Central memory CD4-positive, alpha-beta T cell (primary cell): ENCODE measurements around the gene ARHGAP27.
"Not testable (repeated sequence)": the region's sequence is repeated elsewhere in the genome, so short reads cannot be mapped to it uniquely, and the experiment has no call there.

Source experiments
- DNase-seq: peaks from one replicate; pipeline ENCODE4 v3.0.0; 2022

Gene ARHGAP27

GRCh38 chr17:45446872-45447625 lies 14.4 kb upstream of the ARHGAP27 start:
- DNase-seq: not testable (repeated sequence)

- DNase-seq: not testable (repeated sequence)
These were observed 13.5 kb upstream of the ARHGAP27 start for GRCh38 chr17:45445901-45446743.

- DNase-seq: not testable (repeated sequence)
These were observed 12.5 kb upstream of the ARHGAP27 start for GRCh38 chr17:45444856-45445820.

GRCh38 chr17:45444301-45444700 lies 11.6 kb upstream of the ARHGAP27 start:
- DNase-seq: not testable (repeated sequence)

- DNase-seq: not testable (repeated sequence)
These were observed 10.9 kb upstream of the ARHGAP27 start for GRCh38 chr17:45443371-45444260.

GRCh38 chr17:45441526-45442310 lies 9.0 kb upstream of the ARHGAP27 start:
- no peak for DNase-seq

DNA sequence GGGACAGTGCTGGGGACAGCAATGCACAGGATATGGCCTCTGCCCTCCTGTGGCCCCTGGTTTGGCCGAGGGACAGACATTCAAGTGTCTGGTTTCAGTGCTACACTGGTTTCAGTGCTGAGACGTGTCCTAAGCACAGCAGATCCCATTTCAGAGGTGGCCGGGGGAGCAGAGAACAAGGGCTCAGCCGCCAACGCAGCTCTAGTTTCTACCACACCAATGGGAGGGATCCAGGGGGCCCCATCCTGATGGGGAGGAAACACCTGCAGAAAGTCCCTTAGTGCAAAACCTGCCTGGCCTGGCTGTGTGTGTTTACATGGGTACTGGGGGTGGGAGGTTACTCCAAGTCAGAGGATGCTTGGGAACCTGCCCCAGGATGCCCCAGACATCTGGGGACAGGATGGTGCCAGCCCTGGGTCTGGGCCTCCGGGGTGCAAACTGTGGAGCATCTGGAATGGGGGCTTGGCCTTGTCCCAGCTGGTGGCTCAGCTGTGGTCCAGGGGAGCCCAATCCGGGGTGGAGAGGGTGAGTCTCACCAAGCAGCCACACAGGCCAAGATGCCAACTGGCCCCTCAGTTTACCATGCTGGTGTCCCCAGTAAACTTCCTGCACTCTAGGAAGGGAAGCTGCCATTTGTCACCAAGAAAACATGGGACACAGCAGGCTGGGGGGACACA lies 8.3 kb upstream of the ARHGAP27 start:
- not testable (repeated sequence) for DNase-seq

GRCh38 chr17:45440161-45440778 lies 7.6 kb upstream of the ARHGAP27 start:
- DNase-seq: no peak

GRCh38 chr17:45438931-45439610 lies 6.4 kb upstream of the ARHGAP27 start:
- no peak for DNase-seq

GRCh38 chr17:45437465-45438283 lies 5.0 kb upstream of the ARHGAP27 start:
- no peak for DNase-seq

DNA sequence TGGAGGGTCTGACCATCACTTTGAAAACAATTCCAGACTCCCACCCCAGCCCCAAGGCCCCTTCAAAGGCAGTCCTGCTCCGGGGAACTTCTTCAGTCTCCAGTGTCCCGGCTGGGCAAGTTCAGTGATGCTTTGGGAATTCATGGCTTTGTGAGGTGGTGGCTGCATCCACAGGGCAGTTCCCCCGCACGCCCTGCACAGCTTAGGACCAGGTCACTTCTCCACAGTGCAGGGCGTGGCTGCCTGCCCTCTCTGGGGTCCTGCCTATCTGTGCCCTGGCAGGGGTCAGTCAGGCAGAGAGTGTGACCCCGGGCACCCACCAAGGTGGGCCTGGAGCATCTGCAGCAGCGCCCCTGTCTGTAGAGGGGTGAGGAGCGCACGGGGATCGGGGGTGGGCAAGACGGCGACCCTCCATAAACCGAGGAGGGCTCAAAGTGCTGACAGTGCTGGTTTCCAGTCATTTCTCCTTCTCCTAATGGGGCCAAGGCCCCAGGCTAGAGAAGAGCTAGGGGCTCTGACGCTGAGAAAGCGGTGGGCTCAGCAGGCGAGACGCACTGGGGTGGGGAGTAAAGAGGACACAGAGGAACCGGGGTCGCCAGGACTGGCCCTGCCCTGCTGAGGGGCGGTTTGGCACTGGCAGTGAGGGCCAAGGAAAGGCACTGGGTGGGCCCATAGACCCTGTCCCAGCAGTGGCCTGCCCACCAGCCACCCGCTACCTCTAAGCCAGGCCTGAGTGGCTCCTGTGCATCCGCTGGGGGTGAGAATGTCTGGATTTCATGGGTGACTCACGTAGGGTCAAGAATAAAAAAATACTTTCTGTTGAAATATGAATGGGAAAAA lies 4.2 kb upstream of the ARHGAP27 start:
- DNase-seq: no peak

- no peak for DNase-seq
These were observed 3.5 kb upstream of the ARHGAP27 start for GRCh38 chr17:45436161-45436560.

GRCh38 chr17:45435481-45435880 lies 2.8 kb upstream of the ARHGAP27 start:
- DNase-seq: no peak

- DNase-seq: no peak
These were observed 477 bp upstream of the ARHGAP27 start for GRCh38 chr17:45433159-45433535.

- DNase-seq: peak; percentile 53
These were observed 902 bp downstream of the ARHGAP27 start for GRCh38 chr17:45431531-45432404.
